K562 (cell line): ENCODE data around the gene ETV2. TPM values are rescaled to one million over a fixed set of nuclear protein-coding genes. Genes with fewer than 3 reads are reported as not detected.

ENCODE experiments used
- CC2D1A ChIP-seq: fragments of 450-650 bp; IDR thresholded peaks from 2 replicates; pipeline ENCODE4 v1.6.1; 2017; ENCODE audit warnings: mild to moderate bottlenecking
- CSDE1 ChIP-seq, 2 experiments: fragments of 450-650 bp; IDR thresholded peaks; 2 replicates each; pipeline ENCODE4 v1.6.1; 2016; ENCODE audit warnings: mild to moderate bottlenecking in 1 of 2
- DEAF1 ChIP-seq: fragments of 450-650 bp; formaldehyde crosslinking; IDR thresholded peaks from 2 replicates; pipeline ENCODE4 v1.4.0; 2020; ENCODE audit warnings: mild to moderate bottlenecking, moderate library complexity
- ELF1 ChIP-seq: fragments of 200-800 bp; sonication (Bioruptor generic); IDR thresholded peaks from 2 replicates; pipeline ENCODE4 v1.6.1; 2016; ENCODE audit warnings: missing genetic modification characterization, missing compliant biosample characterization
- HLTF ChIP-seq: fragments of 450-650 bp; IDR thresholded peaks from 2 replicates; pipeline ENCODE4 v1.6.1; 2016
- MIER1 ChIP-seq: fragments of 450-650 bp; IDR thresholded peaks from 2 replicates; pipeline ENCODE4 v1.6.1; 2016; ENCODE audit warnings: antibody characterized with exemption, mild to moderate bottlenecking, low read depth
- MYNN ChIP-seq, 2 experiments: sonication (generic); formaldehyde crosslinking in 1 of 2; IDR thresholded peaks; 2 replicates each; pipeline versions ENCODE4 v1.5.0 to v1.6.1; 2016 to 2020; ENCODE audit warnings: antibody characterized with exemption in 1 of 2, missing genetic modification reagents in 1 of 2
- NCOA1 ChIP-seq: fragments of 450-650 bp; IDR thresholded peaks from 2 replicates; pipeline ENCODE4 v1.6.1; 2016; ENCODE audit warnings: low read depth
- NCOA4 ChIP-seq: fragments of 450-650 bp; IDR thresholded peaks from 2 replicates; pipeline ENCODE4 v1.6.1; 2018; ENCODE audit warnings: mild to moderate bottlenecking; ENCODE audit not compliant: partially characterized antibody
- SMARCA4 ChIP-seq: fragments of 450-650 bp; IDR thresholded peaks from 2 replicates; pipeline ENCODE4 v1.6.1; 2016
- TAF15 ChIP-seq: fragments of 200-400 bp; formaldehyde crosslinking; IDR thresholded peaks from 2 replicates; pipeline ENCODE4 v1.6.1; 2017; ENCODE audit warnings: mild to moderate bottlenecking, low read depth, low read length, moderate library complexity
- ZBTB7A ChIP-seq: IDR thresholded peaks from 2 replicates; pipeline ENCODE4 v1.6.1; 2011; ENCODE audit warnings: low read depth, mild to moderate bottlenecking, low read length, moderate library complexity, borderline replicate concordance; ENCODE audit not compliant: control insufficient read depth
- ZHX1 ChIP-seq: fragments of 150-350 bp; conservative IDR thresholded peaks from 2 replicates; pipeline ENCODE4 v1.6.1; 2014; ENCODE audit warnings: low read length
- polyA plus RNA-seq, 8 experiments: library from polyadenylated mRNA; depleted of rRNA in 4 of 8; stranded (reverse) in 5 of 8; unstranded in 3 of 8; fragments of >200 nt; fragmentation: Nextera tagmentation in 2 of 8; fragmentation: Illumina TruSeq in 1 of 8; extraction: Ambion mirVana in 2 of 8; extraction: Trizol in 1 of 8; gene quantifications; 2 replicates each; pipeline versions ENCODE4 v1.2.1 to v1.2.3, GENCODE V29; 2011 to 2014; ENCODE audit warnings: inconsistent platforms in 1 of 8, missing spikeins in 1 of 8
- total RNA-seq, 7 experiments: library from RNA; depleted of rRNA in 6 of 7; stranded (reverse); fragments of >200 nt in 6 of 7; fragmentation: Illumina TruSeq in 2 of 7; extraction: Trizol in 2 of 7; gene quantifications; 2 replicates each; pipeline versions ENCODE4 v1.2.1 to v1.2.3, GENCODE V29; 2011 to 2021; ENCODE audit warnings: low replicate concordance in 1 of 7
- TF ChIP-seq, protein P1 (sequence below), 2 experiments: fragments of 150-350 bp in 1 of 2; IDR thresholded peaks; 2 replicates each; pipeline ENCODE4 v1.6.1; 2012 to 2016; ENCODE audit warnings: low read depth in 2 of 2, low read length in 2 of 2, mild to moderate bottlenecking in 1 of 2, moderate library complexity in 1 of 2
- TF ChIP-seq, protein P2 (sequence below): fragments of 150-350 bp; IDR thresholded peaks from 2 replicates; pipeline ENCODE4 v1.6.1; 2014; ENCODE audit warnings: low read depth, mild to moderate bottlenecking, low read length, borderline replicate concordance

Gene ETV2
- total and polyA plus RNA-seq, 9 of the 15 experiments (the other 6 are each of a cell fraction or from before 2014, with no cell fraction given), result 0.11 to 3.7 (median 0.55) TPM

DNA sequence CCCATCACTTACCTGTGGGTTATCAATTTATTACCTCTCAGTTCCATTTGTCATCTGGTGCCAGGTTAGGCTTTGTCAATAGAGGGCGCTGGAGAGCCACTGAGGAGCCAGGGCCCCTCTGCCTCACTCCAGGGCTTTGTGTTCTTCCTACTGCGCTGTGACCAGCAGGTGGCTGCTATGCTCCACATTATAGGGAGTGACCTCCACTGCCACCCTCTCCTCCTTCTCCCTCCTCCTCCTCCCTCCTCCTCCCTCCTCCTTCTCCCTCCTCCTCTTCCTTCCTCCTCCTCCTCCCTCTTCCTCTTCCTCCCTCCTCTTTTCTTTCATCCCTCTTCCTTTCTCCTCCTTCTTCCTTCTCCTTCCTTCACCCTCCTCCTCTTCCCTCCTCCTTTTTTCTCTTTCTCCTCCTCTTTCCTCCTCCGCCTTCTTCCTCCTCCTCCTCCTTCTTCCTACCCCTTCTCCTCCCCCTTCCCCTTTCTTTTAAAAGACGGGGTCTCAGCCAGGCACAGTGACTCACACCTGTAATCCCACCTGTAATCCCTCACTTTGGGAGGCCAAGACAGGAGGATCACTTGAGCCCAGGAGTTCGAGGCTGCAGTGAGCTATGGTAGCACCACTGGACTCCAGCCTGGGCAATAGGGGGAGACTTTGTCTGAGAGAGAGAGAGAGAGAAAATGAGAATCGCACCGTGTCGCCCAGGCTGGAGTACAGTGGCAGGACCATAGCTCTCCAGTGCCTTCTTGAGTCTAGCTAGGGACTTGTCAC, 52.5 kb downstream of the ETV2 start (continued):
- TF ChIP-seq MYNN (IDR thresholded peaks at IDR 0.05), result peak; percentile 63; the same call in 1 of the 2 replicates
- no peak for TF ChIP-seq MYNN (CRISPR knock-in tag; IDR thresholded peaks at IDR 0.05)
- no peak for TF ChIP-seq TAF15
- TF ChIP-seq NCOA1, result 0 out of 2 replicates have a peak, but pooled peaks have one; percentile 23
- TF ChIP-seq HLTF, result peak; percentile 79; the same call in 1 of the 2 replicates
- TF ChIP-seq MIER1, result 0 out of 2 replicates have a peak, but pooled peaks have one; percentile 47
- TF ChIP-seq ZBTB7A, result peak; percentile 35; the same call in 1 of the 2 replicates
- TF ChIP-seq, protein P1, sequence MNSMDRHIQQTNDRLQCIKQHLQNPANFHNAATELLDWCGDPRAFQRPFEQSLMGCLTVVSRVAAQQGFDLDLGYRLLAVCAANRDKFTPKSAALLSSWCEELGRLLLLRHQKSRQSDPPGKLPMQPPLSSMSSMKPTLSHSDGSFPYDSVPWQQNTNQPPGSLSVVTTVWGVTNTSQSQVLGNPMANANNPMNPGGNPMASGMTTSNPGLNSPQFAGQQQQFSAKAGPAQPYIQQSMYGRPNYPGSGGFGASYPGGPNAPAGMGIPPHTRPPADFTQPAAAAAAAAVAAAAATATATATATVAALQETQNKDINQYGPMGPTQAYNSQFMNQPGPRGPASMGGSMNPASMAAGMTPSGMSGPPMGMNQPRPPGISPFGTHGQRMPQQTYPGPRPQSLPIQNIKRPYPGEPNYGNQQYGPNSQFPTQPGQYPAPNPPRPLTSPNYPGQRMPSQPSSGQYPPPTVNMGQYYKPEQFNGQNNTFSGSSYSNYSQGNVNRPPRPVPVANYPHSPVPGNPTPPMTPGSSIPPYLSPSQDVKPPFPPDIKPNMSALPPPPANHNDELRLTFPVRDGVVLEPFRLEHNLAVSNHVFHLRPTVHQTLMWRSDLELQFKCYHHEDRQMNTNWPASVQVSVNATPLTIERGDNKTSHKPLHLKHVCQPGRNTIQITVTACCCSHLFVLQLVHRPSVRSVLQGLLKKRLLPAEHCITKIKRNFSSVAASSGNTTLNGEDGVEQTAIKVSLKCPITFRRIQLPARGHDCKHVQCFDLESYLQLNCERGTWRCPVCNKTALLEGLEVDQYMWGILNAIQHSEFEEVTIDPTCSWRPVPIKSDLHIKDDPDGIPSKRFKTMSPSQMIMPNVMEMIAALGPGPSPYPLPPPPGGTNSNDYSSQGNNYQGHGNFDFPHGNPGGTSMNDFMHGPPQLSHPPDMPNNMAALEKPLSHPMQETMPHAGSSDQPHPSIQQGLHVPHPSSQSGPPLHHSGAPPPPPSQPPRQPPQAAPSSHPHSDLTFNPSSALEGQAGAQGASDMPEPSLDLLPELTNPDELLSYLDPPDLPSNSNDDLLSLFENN (IDR thresholded peaks at IDR 0.05; ENCODE audit: low read depth in 2 of 2, low read length in 2 of 2), result 0 out of 4 replicates have a peak, but pooled peaks of 1 of the 2 experiments have one; percentile 50
- peak in 1 of 2 experiments; percentile 28; a peak in 1 of 4 replicates for TF ChIP-seq CSDE1 (IDR thresholded peaks at IDR 0.05)
- peak; percentile 69 for TF ChIP-seq NCOA4
- TF ChIP-seq ELF1, result no peak
- TF ChIP-seq DEAF1 (CRISPR knock-in tag), result peak; percentile 93
- TF ChIP-seq SMARCA4, result no peak
- TF ChIP-seq, protein P2, sequence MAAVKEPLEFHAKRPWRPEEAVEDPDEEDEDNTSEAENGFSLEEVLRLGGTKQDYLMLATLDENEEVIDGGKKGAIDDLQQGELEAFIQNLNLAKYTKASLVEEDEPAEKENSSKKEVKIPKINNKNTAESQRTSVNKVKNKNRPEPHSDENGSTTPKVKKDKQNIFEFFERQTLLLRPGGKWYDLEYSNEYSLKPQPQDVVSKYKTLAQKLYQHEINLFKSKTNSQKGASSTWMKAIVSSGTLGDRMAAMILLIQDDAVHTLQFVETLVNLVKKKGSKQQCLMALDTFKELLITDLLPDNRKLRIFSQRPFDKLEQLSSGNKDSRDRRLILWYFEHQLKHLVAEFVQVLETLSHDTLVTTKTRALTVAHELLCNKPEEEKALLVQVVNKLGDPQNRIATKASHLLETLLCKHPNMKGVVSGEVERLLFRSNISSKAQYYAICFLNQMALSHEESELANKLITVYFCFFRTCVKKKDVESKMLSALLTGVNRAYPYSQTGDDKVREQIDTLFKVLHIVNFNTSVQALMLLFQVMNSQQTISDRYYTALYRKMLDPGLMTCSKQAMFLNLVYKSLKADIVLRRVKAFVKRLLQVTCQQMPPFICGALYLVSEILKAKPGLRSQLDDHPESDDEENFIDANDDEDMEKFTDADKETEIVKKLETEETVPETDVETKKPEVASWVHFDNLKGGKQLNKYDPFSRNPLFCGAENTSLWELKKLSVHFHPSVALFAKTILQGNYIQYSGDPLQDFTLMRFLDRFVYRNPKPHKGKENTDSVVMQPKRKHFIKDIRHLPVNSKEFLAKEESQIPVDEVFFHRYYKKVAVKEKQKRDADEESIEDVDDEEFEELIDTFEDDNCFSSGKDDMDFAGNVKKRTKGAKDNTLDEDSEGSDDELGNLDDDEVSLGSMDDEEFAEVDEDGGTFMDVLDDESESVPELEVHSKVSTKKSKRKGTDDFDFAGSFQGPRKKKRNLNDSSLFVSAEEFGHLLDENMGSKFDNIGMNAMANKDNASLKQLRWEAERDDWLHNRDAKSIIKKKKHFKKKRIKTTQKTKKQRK, result no peak
- TF ChIP-seq CC2D1A, result peak; percentile 94
- TF ChIP-seq ZHX1, result peak; percentile 50; the same call in 1 of the 2 replicates
